ENCODE results near the gene MAPK1. TPM values are rescaled to one million over a fixed set of nuclear protein-coding genes. Genes with fewer than 3 reads are reported as not detected.
A peak's percentile ranks its signal among the peaks of the same experiment; 100 is the strongest.

MAPK1 gene
- polyA plus RNA-seq, 1 experiment = 154 TPM

DNA sequence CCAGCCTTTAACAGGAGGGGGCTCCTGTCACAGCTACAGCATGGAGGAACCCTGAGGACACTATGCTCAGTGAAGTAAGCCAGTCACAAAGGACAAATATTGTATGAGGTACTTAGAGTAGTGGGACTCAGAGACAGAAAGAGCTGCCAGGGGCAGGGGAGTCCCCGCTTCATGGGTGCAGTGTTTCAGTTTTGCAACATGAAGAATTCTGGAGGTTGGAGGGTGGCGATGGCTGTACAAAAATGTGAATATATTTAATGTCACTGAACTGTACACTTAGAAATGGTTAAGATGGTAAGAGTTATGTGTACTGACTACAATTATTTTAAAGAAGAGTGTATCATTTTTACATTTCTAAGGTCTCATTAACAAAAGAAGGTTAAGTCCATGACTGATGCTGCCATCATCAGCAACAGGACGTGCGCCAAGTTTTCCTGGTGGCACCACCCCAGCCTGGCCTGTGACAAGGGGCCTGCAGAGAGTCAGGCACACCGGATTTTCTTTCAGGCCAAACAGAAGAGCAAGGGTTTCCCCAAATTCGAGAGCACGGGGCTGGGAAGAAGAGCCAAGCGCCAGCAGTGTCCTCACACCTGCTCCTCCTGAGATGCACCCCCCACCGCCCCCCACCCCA lies 153.9 kb downstream of the MAPK1 start:
- DNase-seq (ENCODE audit: low read depth, low spot score) = no peak
- H3K27ac ChIP-seq (ENCODE audit: low read depth, low read length) = no peak overlapping the region
- TF ChIP-seq, protein P1, sequence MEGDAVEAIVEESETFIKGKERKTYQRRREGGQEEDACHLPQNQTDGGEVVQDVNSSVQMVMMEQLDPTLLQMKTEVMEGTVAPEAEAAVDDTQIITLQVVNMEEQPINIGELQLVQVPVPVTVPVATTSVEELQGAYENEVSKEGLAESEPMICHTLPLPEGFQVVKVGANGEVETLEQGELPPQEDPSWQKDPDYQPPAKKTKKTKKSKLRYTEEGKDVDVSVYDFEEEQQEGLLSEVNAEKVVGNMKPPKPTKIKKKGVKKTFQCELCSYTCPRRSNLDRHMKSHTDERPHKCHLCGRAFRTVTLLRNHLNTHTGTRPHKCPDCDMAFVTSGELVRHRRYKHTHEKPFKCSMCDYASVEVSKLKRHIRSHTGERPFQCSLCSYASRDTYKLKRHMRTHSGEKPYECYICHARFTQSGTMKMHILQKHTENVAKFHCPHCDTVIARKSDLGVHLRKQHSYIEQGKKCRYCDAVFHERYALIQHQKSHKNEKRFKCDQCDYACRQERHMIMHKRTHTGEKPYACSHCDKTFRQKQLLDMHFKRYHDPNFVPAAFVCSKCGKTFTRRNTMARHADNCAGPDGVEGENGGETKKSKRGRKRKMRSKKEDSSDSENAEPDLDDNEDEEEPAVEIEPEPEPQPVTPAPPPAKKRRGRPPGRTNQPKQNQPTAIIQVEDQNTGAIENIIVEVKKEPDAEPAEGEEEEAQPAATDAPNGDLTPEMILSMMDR (IDR thresholded peaks at IDR 0.05; ENCODE audit: low read depth, low read length) = no peak; the same call in 1 of the 2 replicates
- CTCF ChIA-PET = interaction anchor here (0.6 to 5.4 kb wide), 10 partner anchors 10 to 239 kb away, joined by 3 to 32 read pairs (median 3); partner anchors contain the start of gene PPM1F
- no peak overlapping the region for H3K4me3 ChIP-seq (ENCODE audit: low read depth, low read length)
- H3K9me3 ChIP-seq (ENCODE audit: control insufficient read depth, insufficient read depth, low read length) = no peaks in the 10 kb centered on the region
- H3K27me3 ChIP-seq (ENCODE audit: control insufficient read depth, insufficient read depth, low read length) = no peaks in the 10 kb centered on the region
- POLR2A ChIA-PET = no interaction called here

DNA sequence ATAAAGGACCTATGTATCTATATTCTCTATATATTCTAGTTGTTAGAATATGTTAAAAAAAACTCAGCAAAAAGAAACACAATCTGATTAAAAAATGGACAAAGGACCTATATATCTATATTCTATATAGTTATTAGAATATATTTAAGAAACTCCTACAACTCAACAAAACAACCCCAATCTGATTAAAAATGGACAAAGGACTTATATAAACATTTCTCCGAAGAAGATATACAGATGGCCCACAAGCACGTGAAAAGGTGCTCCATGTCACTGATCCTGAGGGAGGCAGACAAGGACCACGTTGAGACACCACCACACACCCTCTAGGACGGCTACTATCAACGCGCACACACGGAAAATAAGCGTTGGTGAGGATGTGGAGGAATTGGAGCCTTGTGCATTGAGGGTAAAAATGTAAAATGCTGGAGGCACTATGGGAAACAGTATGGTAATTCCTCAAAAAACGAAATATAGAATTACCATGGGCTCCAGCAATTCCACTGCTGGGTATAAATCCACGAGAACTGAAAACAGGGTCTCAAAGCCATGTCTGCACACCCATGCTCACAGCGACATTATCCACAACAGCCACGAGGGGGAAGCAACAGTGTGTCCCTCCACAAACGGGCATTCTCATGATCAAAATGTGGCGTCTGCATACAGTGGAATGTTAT lies 154.6 kb downstream of the MAPK1 start:
- POLR2A ChIA-PET = no interaction called here
- no peak overlapping the region for H3K27ac ChIP-seq (ENCODE audit: low read depth, low read length)
- CTCF ChIA-PET = interaction anchor here (0.6 to 5.4 kb wide), 10 partner anchors 11 to 240 kb away, joined by 3 to 32 read pairs (median 3); partner anchors contain the start of gene PPM1F
- no peaks in the 10 kb centered on the region for H3K9me3 ChIP-seq (ENCODE audit: control insufficient read depth, insufficient read depth, low read length)
- peak; percentile 52 for DNase-seq (ENCODE audit: low read depth, low spot score)
- H3K4me3 ChIP-seq (ENCODE audit: low read depth, low read length) = no peak overlapping the region; the same call in 1 of the 2 replicates
- H3K27me3 ChIP-seq (ENCODE audit: control insufficient read depth, insufficient read depth, low read length) = no peaks in the 10 kb centered on the region
- TF ChIP-seq, protein P1 (IDR thresholded peaks at IDR 0.05; ENCODE audit: low read depth, low read length) = peak; percentile 90

DNA sequence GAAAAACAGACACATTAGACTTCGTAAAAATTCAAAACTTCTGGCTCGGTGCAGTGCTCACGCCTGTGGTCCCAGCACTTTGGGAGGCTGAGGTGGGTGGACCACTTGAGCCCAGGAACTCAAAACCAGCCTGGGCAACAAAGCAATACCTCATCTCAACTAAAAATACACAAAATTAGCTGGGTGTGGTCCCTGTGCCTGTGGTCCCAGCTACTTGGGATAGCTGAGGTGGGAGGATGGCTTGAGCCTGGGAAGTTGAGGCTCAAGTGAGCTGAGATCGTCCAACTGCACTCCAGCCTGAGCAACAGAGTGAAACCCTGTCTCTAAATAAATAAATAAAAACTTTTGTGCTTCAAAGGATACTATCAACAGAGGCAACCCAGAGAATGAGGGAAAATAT lies 155.6 kb downstream of the MAPK1 start:
- no peak for DNase-seq (ENCODE audit: low read depth, low spot score)
- Histone ChIP-seq H3K4me3 (ENCODE audit: low read depth, low read length) (no peak overlapping the region), H3K27me3 (ENCODE audit: control insufficient read depth, insufficient read depth, low read length) (no peaks in the 10 kb centered on the region), H3K9me3 (ENCODE audit: control insufficient read depth, insufficient read depth, low read length) (no peaks in the 10 kb centered on the region), H3K27ac (ENCODE audit: low read depth, low read length) (no peak overlapping the region)
- ChIA-PET POLR2A (no interaction called here), CTCF (interaction anchor here (1.3 to 5.4 kb wide), 2 partner anchors 14 to 227 kb away, joined by 3 to 32 read pairs; no protein-coding TSS in a partner anchor)
- TF ChIP-seq, protein P1 (IDR thresholded peaks at IDR 0.05; ENCODE audit: low read depth, low read length) = no peak

DNA sequence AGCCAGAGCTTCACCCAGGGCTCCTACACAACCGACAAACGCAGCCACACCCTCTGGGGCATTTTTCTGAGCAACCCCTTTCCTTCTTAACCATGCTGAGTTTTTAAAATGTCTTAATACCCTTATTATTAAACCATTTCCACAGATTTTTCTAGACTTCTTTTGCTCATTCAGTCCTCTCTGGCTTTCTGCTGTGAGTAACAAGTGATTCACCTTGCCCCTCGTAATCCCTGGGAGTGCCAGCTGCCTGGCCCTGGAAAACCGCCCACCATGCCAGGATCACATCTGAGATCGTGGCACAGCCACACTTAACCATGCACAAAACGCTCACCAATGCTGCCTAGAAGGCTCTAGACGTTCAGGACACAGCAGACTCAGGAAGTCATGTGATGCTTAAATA lies 157.3 kb downstream of the MAPK1 start:
- Histone ChIP-seq H3K9me3 (ENCODE audit: control insufficient read depth, insufficient read depth, low read length) (no peaks in the 10 kb centered on the region), H3K4me3 (ENCODE audit: low read depth, low read length) (no peak overlapping the region), H3K27ac (ENCODE audit: low read depth, low read length) (no peak overlapping the region), H3K27me3 (ENCODE audit: control insufficient read depth, insufficient read depth, low read length) (no peaks in the 10 kb centered on the region)
- TF ChIP-seq, protein P1 (IDR thresholded peaks at IDR 0.05; ENCODE audit: low read depth, low read length) = no peak
- no peak for DNase-seq (ENCODE audit: low read depth, low spot score)
- ChIA-PET POLR2A (no interaction called here), CTCF (interaction anchor here (0.5 to 5.4 kb wide), 4 partner anchors 12 to 229 kb away, joined by 3 to 32 read pairs (median 5); no protein-coding TSS in a partner anchor)

DNA sequence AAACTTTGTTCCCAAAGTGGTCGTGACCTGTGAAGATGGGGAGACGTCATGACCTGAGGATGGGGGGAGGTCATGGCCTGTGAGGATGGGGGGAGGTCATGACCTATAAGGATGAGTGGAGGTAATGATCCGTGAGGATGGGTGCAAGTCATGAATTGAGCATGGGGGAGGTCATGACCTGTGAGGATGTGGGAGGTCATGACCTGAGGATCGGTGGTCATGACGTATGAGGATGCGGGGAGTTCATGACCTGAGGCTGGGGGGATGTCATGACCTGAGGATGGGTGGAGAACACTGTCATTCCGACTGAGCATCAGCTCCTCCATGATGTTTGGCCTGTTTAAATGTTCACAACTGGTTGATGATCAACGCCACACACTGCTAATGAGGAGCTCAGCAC lies 157.8 kb downstream of the MAPK1 start:
- ChIA-PET POLR2A (no interaction called here), CTCF (interaction anchor here (0.5 to 5.4 kb wide), 3 partner anchors 12 to 229 kb away, joined by 4 to 32 read pairs (median 6); no protein-coding TSS in a partner anchor)

More for the DNA sequence above, 157.8 kb downstream of the MAPK1 start:
- H3K9me3 ChIP-seq (ENCODE audit: control insufficient read depth, insufficient read depth, low read length) = no peaks in the 10 kb centered on the region
- no peak overlapping the region for H3K4me3 ChIP-seq (ENCODE audit: low read depth, low read length)
- no peak for DNase-seq (ENCODE audit: low read depth, low spot score)
- H3K27ac ChIP-seq (ENCODE audit: low read depth, low read length) = no peak overlapping the region
- H3K27me3 ChIP-seq (ENCODE audit: control insufficient read depth, insufficient read depth, low read length) = no peaks in the 10 kb centered on the region
- TF ChIP-seq, protein P1 (IDR thresholded peaks at IDR 0.05; ENCODE audit: low read depth, low read length) = no peak

Data from AG04450 (cell line).